ENCODE data around the gene ALAS1.

- TF ChIP-seq, protein P1, sequence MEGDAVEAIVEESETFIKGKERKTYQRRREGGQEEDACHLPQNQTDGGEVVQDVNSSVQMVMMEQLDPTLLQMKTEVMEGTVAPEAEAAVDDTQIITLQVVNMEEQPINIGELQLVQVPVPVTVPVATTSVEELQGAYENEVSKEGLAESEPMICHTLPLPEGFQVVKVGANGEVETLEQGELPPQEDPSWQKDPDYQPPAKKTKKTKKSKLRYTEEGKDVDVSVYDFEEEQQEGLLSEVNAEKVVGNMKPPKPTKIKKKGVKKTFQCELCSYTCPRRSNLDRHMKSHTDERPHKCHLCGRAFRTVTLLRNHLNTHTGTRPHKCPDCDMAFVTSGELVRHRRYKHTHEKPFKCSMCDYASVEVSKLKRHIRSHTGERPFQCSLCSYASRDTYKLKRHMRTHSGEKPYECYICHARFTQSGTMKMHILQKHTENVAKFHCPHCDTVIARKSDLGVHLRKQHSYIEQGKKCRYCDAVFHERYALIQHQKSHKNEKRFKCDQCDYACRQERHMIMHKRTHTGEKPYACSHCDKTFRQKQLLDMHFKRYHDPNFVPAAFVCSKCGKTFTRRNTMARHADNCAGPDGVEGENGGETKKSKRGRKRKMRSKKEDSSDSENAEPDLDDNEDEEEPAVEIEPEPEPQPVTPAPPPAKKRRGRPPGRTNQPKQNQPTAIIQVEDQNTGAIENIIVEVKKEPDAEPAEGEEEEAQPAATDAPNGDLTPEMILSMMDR (IDR thresholded peaks at IDR 0.05): no peak
- TF ChIP-seq POLR2AphosphoS5 (IDR thresholded peaks at IDR 0.05) (no peak), POLR2A (IDR thresholded peaks at IDR 0.05) (no peak)
These were observed 983 bp upstream of the ALAS1 start for GRCh38 chr3:52196977-52197376.
